Trophoblast cell (in vitro differentiated cells and primary cell): ENCODE data around the gene MNX1.

Source experiments
- DNase-seq, 2 donors: peaks; one replicate each; pipeline ENCODE4 v3.0.0-alpha.2; 2016
- H2AFZ ChIP-seq: 2 replicates; pipeline ENCODE4 v1.6.1; 2013; ENCODE audit warnings: low read length, moderate library complexity, mild to moderate bottlenecking; ENCODE audit not compliant: insufficient read depth, poor library complexity
- H2AK5ac ChIP-seq: 2 replicates; pipeline ENCODE4 v1.6.1; 2013; ENCODE audit warnings: mild to moderate bottlenecking, low read length
- H2BK120ac ChIP-seq: 2 replicates; pipeline ENCODE4 v1.6.1; 2013; ENCODE audit warnings: low read length, mild to moderate bottlenecking, moderate library complexity; ENCODE audit not compliant: insufficient read depth, poor library complexity
- H2BK12ac ChIP-seq: 2 replicates; pipeline ENCODE4 v1.6.1; 2013; ENCODE audit warnings: mild to moderate bottlenecking, low read length, moderate library complexity
- H2BK5ac ChIP-seq: 2 replicates; pipeline ENCODE4 v1.6.1; 2013; ENCODE audit warnings: low read length, low read depth, moderate library complexity, mild to moderate bottlenecking; ENCODE audit not compliant: poor library complexity
- H3K14ac ChIP-seq: 2 replicates; pipeline ENCODE4 v1.6.1; 2013; ENCODE audit warnings: mild to moderate bottlenecking, low read length
- H3K18ac ChIP-seq: 2 replicates; pipeline ENCODE4 v1.6.1; 2013; ENCODE audit warnings: mild to moderate bottlenecking, low read length
- H3K23ac ChIP-seq: 2 replicates; pipeline ENCODE4 v1.6.1; 2013; ENCODE audit warnings: low read length
- H3K27ac ChIP-seq: 2 replicates; pipeline ENCODE4 v1.5.1; 2013; ENCODE audit warnings: low read depth, mild to moderate bottlenecking, inconsistent platforms, low read length, moderate library complexity
- H3K27me3 ChIP-seq: 2 replicates; pipeline ENCODE4 v1.6.1; 2013; ENCODE audit warnings: inconsistent platforms, mild to moderate bottlenecking, low read length, moderate library complexity; ENCODE audit not compliant: insufficient read depth
- H3K36me3 ChIP-seq, 2 experiments: 1 replicate in 1 of 2; 2 replicates in 1 of 2; pipeline ENCODE4 v1.6.1; 2013; ENCODE audit warnings: low read length in 2 of 2, mild to moderate bottlenecking in 2 of 2, moderate library complexity in 1 of 2; ENCODE audit not compliant: insufficient read depth in 2 of 2, control insufficient read depth in 1 of 2
- H3K4ac ChIP-seq: 2 replicates; pipeline ENCODE4 v1.6.1; 2013; ENCODE audit warnings: low read depth, mild to moderate bottlenecking, low read length, moderate library complexity
- H3K4me1 ChIP-seq, 2 experiments: 1 replicate in 1 of 2; 2 replicates in 1 of 2; pipeline ENCODE4 v1.6.1; 2013; ENCODE audit warnings: low read length in 2 of 2, mild to moderate bottlenecking in 2 of 2, moderate library complexity in 1 of 2; ENCODE audit not compliant: insufficient read depth in 2 of 2, control insufficient read depth in 1 of 2
- H3K4me2 ChIP-seq: 2 replicates; pipeline ENCODE4 v1.6.1; 2013; ENCODE audit warnings: inconsistent platforms, mild to moderate bottlenecking, low read length, moderate library complexity
- H3K4me3 ChIP-seq: 2 replicates; pipeline ENCODE4 v1.5.1; 2013; ENCODE audit warnings: mild to moderate bottlenecking, low read depth, low read length, inconsistent platforms
- H3K79me1 ChIP-seq: one replicate; pipeline ENCODE4 v1.6.1; 2013; ENCODE audit warnings: low read length
- H3K79me2 ChIP-seq: 2 replicates; pipeline ENCODE4 v1.6.1; 2013; ENCODE audit warnings: low read length, mild to moderate bottlenecking; ENCODE audit not compliant: control insufficient read depth, insufficient read depth, poor library complexity
- H3K9ac ChIP-seq: 2 replicates; pipeline ENCODE4 v1.6.1; 2013; ENCODE audit warnings: mild to moderate bottlenecking, low read length
- H3K9me3 ChIP-seq: 2 replicates; pipeline ENCODE4 v1.6.1; 2013; ENCODE audit warnings: low read depth, mild to moderate bottlenecking, control low read depth, inconsistent platforms, low read length; ENCODE audit not compliant: insufficient read depth
- H4K12ac ChIP-seq: 2 replicates; pipeline ENCODE4 v1.6.1; 2013; ENCODE audit warnings: low read depth, mild to moderate bottlenecking, low read length, moderate library complexity
- H4K8ac ChIP-seq: 2 replicates; pipeline ENCODE4 v1.6.1; 2013; ENCODE audit warnings: low read depth, mild to moderate bottlenecking, low read length, moderate library complexity
- H4K91ac ChIP-seq: one replicate; pipeline ENCODE4 v1.6.1; 2013; ENCODE audit warnings: low read depth, mild to moderate bottlenecking, low read length, moderate library complexity
- WGBS: extraction: QIAGEN DNeasy Blood & Tissue Kit; methylation state at CpG from one replicate; pipeline ENCODE4 v1.1.7; 2013; ENCODE audit warnings: missing lambda C conversion rate; ENCODE audit not compliant: insufficient read length, insufficient coverage; ENCODE audit errors: extremely low coverage; 5-methylcytosine and 5-hydroxymethylcytosine counted together

MNX1 gene

DNA sequence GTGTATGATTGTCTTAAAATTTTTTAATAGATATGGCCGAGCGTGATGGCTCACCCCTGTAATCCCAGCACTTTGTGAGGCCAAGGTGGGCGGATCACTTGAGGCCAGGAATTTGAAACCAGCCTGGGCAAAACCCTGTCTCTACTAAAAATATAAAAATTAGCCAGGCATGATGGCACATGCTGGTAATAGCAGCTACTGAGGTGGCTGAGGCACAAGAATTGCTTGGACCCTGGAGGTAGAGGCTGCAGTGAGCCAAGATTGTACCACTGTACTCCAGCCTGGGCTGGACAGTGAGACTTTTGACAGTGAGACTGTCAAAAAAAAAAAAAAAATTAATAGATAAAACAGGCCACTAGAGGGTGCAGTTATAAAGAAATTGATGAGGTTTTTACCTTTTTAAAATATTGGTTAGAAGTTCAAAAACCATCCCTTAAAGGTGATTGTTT is 40.5 kb downstream of the MNX1 start:
- Histone ChIP-seq H3K4me3 (no peak overlapping the region), H3K4me1 (no peaks in the 10 kb centered on the region), H3K14ac (no peak overlapping the region), H4K8ac (no peak overlapping the region), H2BK120ac (no peak overlapping the region), H2AFZ (no peak overlapping the region), H4K12ac (no peak overlapping the region), H2AK5ac (no peak overlapping the region), H3K27me3 (no peaks in the 10 kb centered on the region), H2BK12ac (no peak overlapping the region), H3K4me2 (no peak overlapping the region), H3K4ac (no peak overlapping the region), H3K36me3 (peaks cover 31 to 40% of the 10 kb centered on the region in 2 experiments), H3K79me1 (no peaks in the 10 kb centered on the region), H3K9ac (no peak overlapping the region), H3K18ac (no peak overlapping the region), H3K23ac (no peak overlapping the region), H3K79me2 (no peaks in the 10 kb centered on the region), H3K9me3 (peaks cover 1% of the 10 kb centered on the region), H4K91ac (no peak overlapping the region), H2BK5ac (no peak overlapping the region), H3K27ac (no peak overlapping the region)
- DNase-seq = peak in 1 of 2 donors; percentile 57
- WGBS = no CpG with 5 or more reads among the region's 3 CpGs

DNA sequence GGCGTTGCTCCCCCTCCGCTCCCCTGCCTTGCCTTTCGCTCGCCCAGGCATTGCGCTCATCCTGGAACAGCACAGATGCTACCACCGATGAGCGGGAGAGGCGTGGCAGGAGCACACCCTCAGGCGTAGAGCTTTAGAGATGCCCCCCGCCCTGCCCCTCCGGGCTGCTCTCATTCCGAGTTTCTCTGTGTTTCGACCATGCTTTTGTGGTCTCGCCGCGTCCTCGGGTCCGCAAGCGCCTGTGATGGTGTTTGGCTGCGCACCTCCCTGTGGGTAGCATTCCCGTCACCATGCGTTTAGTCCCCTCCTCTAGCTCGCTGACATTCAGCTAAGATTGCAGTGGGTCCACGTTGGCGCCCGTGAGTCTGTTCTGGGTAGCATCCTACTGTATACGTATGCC is 42.3 kb downstream of the MNX1 start:
- H2BK12ac ChIP-seq = no peak overlapping the region
- no peak overlapping the region for H4K91ac ChIP-seq
- no peak overlapping the region for H3K4ac ChIP-seq
- H2BK5ac ChIP-seq = no peak overlapping the region
- no peak overlapping the region for H3K18ac ChIP-seq
- no peak overlapping the region for H3K4me2 ChIP-seq
- no peak overlapping the region for H3K9ac ChIP-seq
- no peaks in the 10 kb centered on the region for H3K4me1 ChIP-seq
- no peak overlapping the region for H2BK120ac ChIP-seq
- no peaks in the 10 kb centered on the region for H3K27me3 ChIP-seq
- no peaks in the 10 kb centered on the region for H3K79me1 ChIP-seq
- H4K8ac ChIP-seq = no peak overlapping the region
- no peak overlapping the region for H3K14ac ChIP-seq
- no peak overlapping the region for H2AFZ ChIP-seq
- H3K9me3 ChIP-seq = no peaks in the 10 kb centered on the region
- H3K27ac ChIP-seq = no peak overlapping the region
- no peaks in the 10 kb centered on the region for H3K79me2 ChIP-seq
- H4K12ac ChIP-seq = no peak overlapping the region
- DNase-seq = no peak
- no peak overlapping the region for H3K4me3 ChIP-seq
- peaks cover 38 to 51% of the 10 kb centered on the region in 2 experiments for H3K36me3 ChIP-seq
- no peak overlapping the region for H3K23ac ChIP-seq
- no CpG with 5 or more reads among the region's 27 CpGs for WGBS
- no peak overlapping the region for H2AK5ac ChIP-seq

DNA sequence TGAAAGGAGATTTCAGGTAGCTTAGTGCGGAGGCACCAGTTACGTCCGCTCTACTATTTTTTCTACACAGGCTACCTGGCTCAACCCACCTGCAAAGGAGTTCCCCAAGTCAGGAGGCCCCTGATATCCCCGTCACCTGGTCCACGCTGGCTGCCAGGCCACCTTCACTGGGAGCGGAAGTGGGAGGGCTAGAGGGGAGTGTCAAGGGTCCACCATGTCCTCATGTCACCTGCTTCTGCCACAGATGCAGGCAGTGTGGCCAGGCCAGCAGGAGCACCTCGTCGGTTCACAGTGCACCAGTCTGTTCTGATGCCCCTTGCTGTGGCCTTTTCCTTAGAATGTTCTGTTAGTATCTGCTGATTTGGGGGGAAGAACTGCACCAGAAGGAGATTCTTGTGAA is 44.1 kb downstream of the MNX1 start:
- Histone ChIP-seq H3K9me3 (peaks cover 3% of the 10 kb centered on the region), H4K12ac (no peak overlapping the region), H3K79me1 (no peaks in the 10 kb centered on the region), H3K27me3 (no peaks in the 10 kb centered on the region), H3K23ac (no peak overlapping the region), H3K9ac (no peak overlapping the region), H3K4me2 (no peak overlapping the region), H4K91ac (no peak overlapping the region), H3K36me3 (peaks cover 51 to 63% of the 10 kb centered on the region in 2 experiments), H3K14ac (no peak overlapping the region), H3K18ac (no peak overlapping the region), H3K79me2 (no peaks in the 10 kb centered on the region), H2AFZ (no peak overlapping the region), H4K8ac (no peak overlapping the region), H2BK120ac (no peak overlapping the region), H3K27ac (no peak overlapping the region), H2BK12ac (no peak overlapping the region), H3K4me1 (no peaks in the 10 kb centered on the region), H3K4ac (no peak overlapping the region), H2BK5ac (no peak overlapping the region), H2AK5ac (no peak overlapping the region), H3K4me3 (no peak overlapping the region)
- no peak for DNase-seq
- WGBS = no CpG with 5 or more reads among the region's 8 CpGs

DNA sequence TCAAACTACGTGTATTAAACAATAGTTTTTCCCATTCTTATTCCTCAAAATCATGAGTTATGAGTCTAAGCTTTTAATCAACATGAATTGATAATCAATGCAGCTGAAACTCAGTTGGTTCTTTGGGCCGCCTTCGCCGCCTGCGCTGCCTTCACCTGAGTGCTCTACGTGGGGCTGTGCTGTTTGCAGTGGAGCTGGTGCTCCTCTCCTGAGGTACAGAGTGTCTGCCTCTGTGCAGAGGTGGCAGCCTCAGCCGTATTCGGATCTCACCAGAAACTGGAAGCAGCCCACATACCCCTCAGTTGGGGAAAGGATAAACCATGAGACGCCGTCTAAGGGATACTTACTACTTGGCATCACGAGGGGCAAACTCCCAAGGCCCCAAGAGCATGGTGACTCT is 45.5 kb downstream of the MNX1 start:
- no CpG with 5 or more reads among the region's 11 CpGs for WGBS
- H4K12ac ChIP-seq = no peak overlapping the region
- H3K79me2 ChIP-seq = no peaks in the 10 kb centered on the region

More for the DNA sequence above, 45.5 kb downstream of the MNX1 start:
- Histone ChIP-seq H2BK120ac (no peak overlapping the region), H3K18ac (no peak overlapping the region), H3K9me3 (peaks cover 3% of the 10 kb centered on the region), H2AK5ac (no peak overlapping the region), H3K23ac (no peak overlapping the region), H4K91ac (no peak overlapping the region), H3K4ac (no peak overlapping the region), H3K4me3 (no peak overlapping the region), H4K8ac (no peak overlapping the region), H3K9ac (no peak overlapping the region), H2BK5ac (no peak overlapping the region), H3K36me3 (peaks cover 57 to 72% of the 10 kb centered on the region in 2 experiments), H3K4me2 (no peak overlapping the region), H3K4me1 (no peaks in the 10 kb centered on the region), H3K27ac (no peak overlapping the region), H2BK12ac (no peak overlapping the region), H3K27me3 (no peaks in the 10 kb centered on the region), H3K79me1 (no peaks in the 10 kb centered on the region), H3K14ac (no peak overlapping the region), H2AFZ (no peak overlapping the region)
- no peak for DNase-seq
